Stimulated activated CD4-positive, alpha-beta T cell treated with anti-CD3 and anti-CD28 coated beads, TNF-alpha, amount 100 ng/mL, for 24 hours (primary cell): Measurements from ENCODE around the gene ZNF354B.
"Not testable (repeated sequence)": the region's sequence is repeated elsewhere in the genome, so short reads cannot be mapped to it uniquely, and the experiment has no call there.

Source experiments
- DNase-seq, 3 experiments: peaks; one replicate each; pipeline ENCODE4 v3.0.0-alpha.2; 2020; ENCODE audit warnings: low read depth in 3 of 3

ZNF354B gene

DNA sequence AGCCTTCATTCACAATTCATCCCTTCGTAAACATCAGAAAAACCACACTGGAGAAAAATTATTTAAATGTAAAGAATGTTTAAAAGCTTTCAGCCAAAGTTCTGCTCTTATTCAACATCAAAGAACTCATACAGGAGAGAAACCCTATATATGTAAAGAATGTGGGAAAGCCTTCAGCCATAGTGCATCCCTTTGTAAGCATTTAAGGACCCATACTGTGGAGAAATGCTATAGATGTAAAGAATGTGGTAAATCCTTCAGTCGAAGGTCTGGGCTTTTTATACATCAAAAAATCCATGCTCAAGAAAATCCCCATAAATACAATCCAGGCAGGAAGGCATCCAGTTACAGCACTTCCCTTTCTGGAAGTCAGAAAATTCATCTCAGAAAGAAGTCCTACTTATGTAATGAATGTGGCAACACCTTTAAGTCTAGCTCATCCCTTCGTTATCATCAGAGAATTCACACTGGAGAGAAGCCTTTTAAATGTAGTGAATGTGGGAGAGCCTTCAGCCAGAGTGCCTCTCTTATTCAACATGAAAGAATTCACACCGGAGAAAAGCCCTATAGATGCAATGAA, 23.5 kb downstream of the ZNF354B start:
- DNase-seq: not testable (repeated sequence)

DNA sequence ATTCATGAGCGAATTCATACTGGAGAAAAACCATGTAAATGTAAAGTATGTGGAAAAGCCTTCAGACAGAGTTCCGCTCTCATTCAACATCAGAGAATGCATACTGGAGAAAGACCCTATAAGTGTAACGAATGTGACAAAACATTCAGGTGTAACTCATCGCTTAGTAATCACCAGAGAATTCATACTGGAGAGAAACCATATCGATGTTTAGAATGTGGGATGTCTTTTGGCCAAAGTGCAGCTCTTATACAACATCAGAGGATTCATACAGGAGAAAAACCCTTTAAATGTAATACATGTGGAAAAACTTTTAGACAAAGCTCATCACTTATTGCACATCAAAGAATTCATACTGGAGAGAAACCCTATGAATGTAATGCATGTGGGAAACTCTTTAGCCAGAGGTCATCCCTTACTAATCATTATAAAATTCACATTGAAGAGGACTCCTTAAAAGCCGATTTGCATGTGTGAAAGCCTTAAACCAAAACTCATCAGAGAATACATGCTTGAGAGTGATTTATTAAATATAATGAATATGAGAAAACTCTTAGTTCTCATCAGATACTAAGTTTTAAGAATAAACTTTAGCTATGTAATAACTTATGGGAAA, 24.2 kb downstream of the ZNF354B start:
- DNase-seq: no peak

DNA sequence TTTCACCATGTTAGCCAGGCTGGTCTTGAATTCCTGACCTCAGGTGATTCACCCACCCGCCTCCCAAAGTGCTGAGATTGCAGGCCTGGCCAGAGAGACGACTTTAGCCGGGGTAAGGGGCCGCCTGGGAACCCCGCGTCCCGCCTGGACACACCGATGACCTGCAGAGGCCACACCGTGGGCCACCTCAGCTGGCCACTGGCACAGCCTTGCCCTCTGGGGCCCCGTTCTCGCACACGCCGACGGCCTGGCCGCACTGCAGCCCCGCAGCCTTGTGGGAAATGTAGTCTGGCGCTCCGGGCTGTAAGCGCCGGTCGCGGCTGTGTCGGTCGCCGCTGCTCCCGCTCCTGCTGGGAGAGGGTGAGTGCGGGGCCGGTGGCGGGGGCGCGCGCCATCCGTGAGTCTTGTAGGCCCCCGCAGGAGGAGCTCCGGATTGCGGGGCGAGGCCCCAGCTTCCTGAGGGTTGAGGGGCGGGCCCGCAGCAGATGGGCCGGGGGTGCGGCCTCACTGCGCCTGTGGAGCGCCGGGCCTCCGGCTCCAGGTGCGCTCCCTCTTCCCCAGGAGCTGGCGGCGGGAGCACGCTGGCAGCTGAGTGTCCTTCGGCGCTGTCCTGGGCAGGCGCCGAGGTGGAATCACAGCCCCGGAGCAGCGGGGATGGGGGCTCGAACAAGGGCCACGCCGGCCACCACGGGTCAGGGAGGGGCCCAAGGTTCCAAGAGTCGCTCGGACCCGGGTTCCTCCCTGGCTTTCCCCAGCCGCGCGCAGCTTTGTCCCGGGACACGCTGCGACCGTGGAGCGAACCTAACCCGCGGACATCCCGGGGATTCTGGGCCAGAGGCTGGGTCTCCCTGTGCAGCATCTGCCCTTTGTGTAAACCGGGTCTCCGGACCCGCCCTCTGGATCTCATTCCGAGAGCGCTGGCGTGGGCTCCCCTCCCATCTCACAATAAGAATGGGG, 36.1 kb downstream of the ZNF354B start, which contains the start of gene ZFP2:
Gene ZFP2, plus strand, starts transcription at position 299 of the 957 bp plus-strand sequence. CDS start 35,401 bp downstream, outside the sequence.
- DNase-seq: peak in 2 of 3 experiments; percentile 14 to 17

DNA sequence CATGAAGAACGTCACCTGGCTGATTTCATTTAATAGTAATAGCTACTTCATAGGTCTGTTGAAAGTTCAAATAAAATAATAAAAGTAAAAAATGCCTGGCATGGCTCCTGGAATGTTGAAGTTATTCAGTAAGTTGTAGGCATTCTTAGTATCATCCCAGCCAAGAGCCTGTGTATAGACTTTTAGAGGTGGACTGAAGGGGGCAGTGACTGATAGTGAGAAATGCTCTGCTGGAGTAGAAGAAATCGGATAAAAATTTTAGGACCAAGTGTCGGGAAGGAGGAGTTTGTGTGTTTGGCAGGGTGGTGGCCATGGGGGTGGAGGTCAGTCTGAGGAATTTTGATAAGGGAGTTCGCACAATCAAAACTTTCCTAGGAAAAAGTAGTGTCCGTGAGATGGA, 39.5 kb downstream of the ZNF354B start:
- no peak for DNase-seq

DNA sequence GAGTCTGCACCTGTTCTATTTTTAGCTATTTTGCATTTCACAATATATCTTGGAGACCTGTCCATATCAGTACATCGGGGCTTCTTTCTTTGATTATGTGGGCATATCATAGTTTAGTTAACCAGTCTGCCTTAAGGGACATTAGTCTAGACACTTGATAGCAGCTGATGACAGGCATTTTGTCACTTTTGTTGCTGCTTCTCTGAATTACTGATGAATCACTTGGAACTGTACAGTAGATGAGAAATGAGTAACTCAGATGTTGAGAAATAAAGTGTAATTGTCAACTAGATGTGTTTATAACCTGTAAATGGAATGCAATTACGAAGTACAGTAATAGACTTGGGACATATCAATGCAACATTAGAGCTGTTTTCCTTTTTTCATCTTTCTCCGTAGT, 43.1 kb downstream of the ZNF354B start:
- DNase-seq: no peak

DNA sequence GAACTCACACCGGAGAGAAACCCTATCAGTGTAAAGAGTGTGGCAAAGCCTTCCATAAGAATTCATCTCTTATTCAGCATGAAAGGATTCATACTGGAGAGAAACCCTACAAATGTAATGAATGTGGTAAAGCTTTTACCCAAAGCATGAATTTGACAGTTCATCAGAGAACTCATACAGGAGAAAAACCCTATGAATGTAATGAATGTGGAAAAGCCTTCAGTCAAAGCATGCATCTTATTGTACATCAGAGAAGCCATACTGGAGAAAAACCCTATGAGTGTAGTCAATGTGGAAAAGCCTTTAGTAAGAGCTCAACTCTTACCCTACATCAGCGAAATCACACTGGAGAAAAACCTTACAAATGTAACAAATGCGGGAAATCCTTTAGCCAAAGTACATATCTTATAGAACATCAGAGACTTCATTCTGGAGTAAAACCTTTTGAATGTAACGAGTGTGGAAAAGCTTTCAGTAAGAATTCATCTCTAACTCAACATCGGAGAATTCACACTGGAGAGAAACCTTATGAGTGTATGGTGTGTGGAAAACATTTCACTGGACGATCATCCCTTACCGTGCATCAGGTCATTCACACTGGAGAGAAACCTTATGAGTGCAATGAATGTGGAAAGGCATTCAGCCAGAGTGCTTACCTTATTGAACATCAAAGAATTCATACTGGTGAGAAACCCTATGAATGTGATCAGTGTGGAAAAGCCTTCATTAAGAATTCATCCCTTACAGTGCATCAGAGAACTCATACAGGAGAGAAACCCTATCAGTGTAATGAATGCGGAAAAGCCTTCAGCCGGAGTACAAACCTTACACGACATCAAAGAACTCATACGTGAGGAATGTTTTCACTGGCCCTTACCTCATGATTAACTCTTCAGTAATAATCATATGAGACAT, 72.3 kb downstream of the ZNF354B start:
- no peak for DNase-seq
